Body of pancreas (tissue), 4 donors: ENCODE data around the gene ZNF511. TPM values are rescaled to one million over a fixed set of nuclear protein-coding genes. Genes with fewer than 3 reads are reported as not detected.

ENCODE experiments used
- ATAC-seq: fragments of 150-250 bp; one replicate; pipeline ENCODE4 v1.9.1; 2016
- DNase-seq, 4 donors: peaks; one replicate each; pipeline ENCODE4 v3.0.0-alpha.2; 2019
- H3K27ac ChIP-seq, 4 donors: fragments of 200-600 bp; sonication (generic); 1 replicate in 3 of 4; 2 replicates in 1 of 4; pipeline versions ENCODE4 v1.5.1 to v1.6.1; 2016 to 2019; ENCODE audit warnings: mild to moderate bottlenecking in 1 of 4, mixed read lengths in 1 of 4, moderate library complexity in 1 of 4
- H3K27me3 ChIP-seq, 2 donors: fragments of 200-600 bp; sonication (generic); one replicate each; pipeline ENCODE4 v1.6.0; 2016; ENCODE audit warnings: mild to moderate bottlenecking in 1 of 2
- H3K36me3 ChIP-seq, 2 donors: fragments of 200-600 bp; sonication (generic); replicated peaks in 1 of 2; 2 replicates each; pipeline ENCODE4 v1.5.1; 2016; ENCODE audit warnings: low read depth in 2 of 2; ENCODE audit not compliant: insufficient read depth in 1 of 2
- H3K4me1 ChIP-seq: fragments of 200-600 bp; sonication (generic); one replicate; pipeline ENCODE4 v1.6.0; 2016
- H3K4me3 ChIP-seq, 2 donors: fragments of 200-600 bp; sonication (generic); 1 replicate in 1 of 2; 2 replicates in 1 of 2; pipeline ENCODE4 v1.5.1; 2016 to 2019
- H3K9me3 ChIP-seq, 3 donors: fragments of 200-600 bp; sonication (generic); 1 replicate in 2 of 3; 2 replicates in 1 of 3; pipeline ENCODE4 v1.5.1; 2016
- POLR2A ChIP-seq, 3 donors: fragments of 450-650 bp; IDR thresholded peaks; one replicate each; pipeline ENCODE4 v1.6.1; 2016; ENCODE audit warnings: antibody characterized with exemption in 3 of 3, mild to moderate bottlenecking in 2 of 3
- WGBS, 2 donors: methylation state at CpG; one replicate each; pipeline ENCODE4 v1.1.5; 2017; 5-methylcytosine and 5-hydroxymethylcytosine counted together
- intact Hi-C: fragments of 100-400 bp; cut with DNase I; formaldehyde crosslinking; loops from one replicate; pipeline ENCODE4 v1.15.1; 2023
- total RNA-seq, 2 donors: library from RNA; depleted of rRNA; stranded (reverse); fragments of >200 nt; gene quantifications; one replicate each; pipeline ENCODE4 v1.1.0, GENCODE V29; 2016
- TF ChIP-seq, protein P1 (sequence below), 7 experiments: fragments of 450-650 bp in 4 of 7; fragments of 200-600 bp in 3 of 7; sonication (generic) in 3 of 7; IDR thresholded peaks; one replicate each; pipeline ENCODE4 v1.5.1; 2016 to 2019; ENCODE audit warnings: antibody characterized with exemption in 7 of 7

ZNF511 gene
- total RNA-seq, 2 donors from 2014 or later, result 15.0 to 22.7 TPM

DNA sequence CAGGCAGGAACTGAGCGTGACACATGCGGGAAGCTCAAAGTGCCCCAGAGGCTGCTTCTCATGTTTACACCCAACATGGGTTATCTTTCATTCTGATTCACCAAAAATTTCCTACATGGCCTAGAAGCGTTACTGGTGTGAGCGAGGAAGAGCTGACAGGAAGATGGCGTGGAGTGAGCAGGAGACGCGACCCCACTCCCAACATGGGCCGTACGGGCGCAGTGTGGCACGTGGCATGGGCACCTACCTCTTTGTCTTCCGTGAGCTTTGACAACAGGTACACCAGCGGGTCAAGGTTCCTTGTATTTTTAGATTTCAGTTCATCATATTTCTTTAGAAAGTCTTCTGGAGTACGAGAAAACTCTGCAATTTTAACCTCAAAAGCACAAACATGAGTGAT is 9.0 kb upstream of the ZNF511 start:
- 94% methylated on average over 14 of the region's 14 CpGs for WGBS, 2 donors
- intact Hi-C loops, result no loop called here
- H3K4me3 ChIP-seq, result no peak overlapping the region
- H3K27ac ChIP-seq, result no peak overlapping the region
- TF ChIP-seq POLR2A (IDR thresholded peaks at IDR 0.05), result no peak
- TF ChIP-seq, protein P1, sequence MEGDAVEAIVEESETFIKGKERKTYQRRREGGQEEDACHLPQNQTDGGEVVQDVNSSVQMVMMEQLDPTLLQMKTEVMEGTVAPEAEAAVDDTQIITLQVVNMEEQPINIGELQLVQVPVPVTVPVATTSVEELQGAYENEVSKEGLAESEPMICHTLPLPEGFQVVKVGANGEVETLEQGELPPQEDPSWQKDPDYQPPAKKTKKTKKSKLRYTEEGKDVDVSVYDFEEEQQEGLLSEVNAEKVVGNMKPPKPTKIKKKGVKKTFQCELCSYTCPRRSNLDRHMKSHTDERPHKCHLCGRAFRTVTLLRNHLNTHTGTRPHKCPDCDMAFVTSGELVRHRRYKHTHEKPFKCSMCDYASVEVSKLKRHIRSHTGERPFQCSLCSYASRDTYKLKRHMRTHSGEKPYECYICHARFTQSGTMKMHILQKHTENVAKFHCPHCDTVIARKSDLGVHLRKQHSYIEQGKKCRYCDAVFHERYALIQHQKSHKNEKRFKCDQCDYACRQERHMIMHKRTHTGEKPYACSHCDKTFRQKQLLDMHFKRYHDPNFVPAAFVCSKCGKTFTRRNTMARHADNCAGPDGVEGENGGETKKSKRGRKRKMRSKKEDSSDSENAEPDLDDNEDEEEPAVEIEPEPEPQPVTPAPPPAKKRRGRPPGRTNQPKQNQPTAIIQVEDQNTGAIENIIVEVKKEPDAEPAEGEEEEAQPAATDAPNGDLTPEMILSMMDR (IDR thresholded peaks at IDR 0.05), result no peak
- DNase-seq, result no peak
- H3K4me1 ChIP-seq, result peaks cover under 1% of the 10 kb centered on the region
- no peaks in the 10 kb centered on the region for H3K27me3 ChIP-seq
- H3K9me3 ChIP-seq, result no peaks in the 10 kb centered on the region
- ATAC-seq, result no peak
- H3K36me3 ChIP-seq, result peaks cover 6 to 52% of the 10 kb centered on the region in 2 donors

DNA sequence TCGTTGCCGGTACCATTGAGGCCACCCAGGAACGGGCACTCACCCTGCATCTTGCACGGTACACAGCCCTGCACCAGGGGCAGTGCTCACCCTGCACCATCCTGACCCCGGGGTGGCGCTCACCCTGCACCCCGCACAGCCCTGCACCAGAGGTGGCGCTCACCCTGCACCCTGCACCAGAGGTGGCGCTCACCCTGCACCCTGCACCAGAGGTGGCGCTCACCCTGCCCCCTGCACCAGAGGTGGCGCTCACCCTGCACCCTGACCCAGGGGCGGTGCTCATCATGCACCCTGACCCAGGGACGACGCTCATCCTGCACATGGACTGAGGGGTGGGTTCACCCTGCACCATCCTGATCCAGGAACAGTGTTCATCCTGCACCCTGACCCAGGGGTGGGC is 6.5 kb upstream of the ZNF511 start:
- Histone ChIP-seq H3K27me3 (no peaks in the 10 kb centered on the region), H3K36me3 (peaks cover 6 to 30% of the 10 kb centered on the region in 2 donors), H3K9me3 (no peaks in the 10 kb centered on the region), H3K4me1 (peaks cover 10% of the 10 kb centered on the region), H3K27ac (no peak overlapping the region), H3K4me3 (no peak overlapping the region)
- no peak for TF ChIP-seq POLR2A (IDR thresholded peaks at IDR 0.05)
- TF ChIP-seq, protein P1 (IDR thresholded peaks at IDR 0.05), result no peak
- DNase-seq, result no peak
- 93% methylated on average over 14 of the region's 14 CpGs; no CpG with 5 or more reads in 1 of the 2 donors for WGBS, 2 donors
- intact Hi-C loops, result no loop called here
- no peak for ATAC-seq

DNA sequence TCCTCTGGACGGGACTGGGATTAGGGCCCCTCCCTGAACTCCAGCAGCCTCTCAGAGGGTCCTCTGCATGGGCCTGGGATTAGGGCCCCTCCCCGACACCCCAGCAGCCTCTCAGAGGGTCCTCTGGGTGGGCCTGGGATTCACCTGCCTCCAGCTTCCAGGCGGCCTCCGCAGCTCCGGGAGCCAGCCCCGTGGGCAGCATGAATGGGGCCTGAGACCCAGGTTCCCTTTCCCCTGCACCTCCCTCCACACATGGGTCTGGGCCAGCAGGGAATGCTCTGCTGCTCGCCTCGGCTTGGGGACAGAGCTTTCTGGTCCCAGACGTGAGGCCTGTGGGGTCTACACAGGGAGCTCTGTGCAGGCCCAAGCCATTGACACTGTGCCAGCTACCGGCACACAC is 5.5 kb upstream of the ZNF511 start:
- H3K27ac ChIP-seq, result no peak overlapping the region
- H3K9me3 ChIP-seq, result no peaks in the 10 kb centered on the region
- WGBS, 2 donors, result 79 to 93% methylated on average over 3 to 5 of the region's 10 CpGs
- H3K27me3 ChIP-seq, result no peaks in the 10 kb centered on the region
- peaks cover 19% of the 10 kb centered on the region for H3K4me1 ChIP-seq
- TF ChIP-seq, protein P1 (IDR thresholded peaks at IDR 0.05), result no peak
- TF ChIP-seq POLR2A (IDR thresholded peaks at IDR 0.05), result no peak
- no peak for DNase-seq
- no peak overlapping the region for H3K4me3 ChIP-seq
- intact Hi-C loops, result no loop called here
- ATAC-seq, result no peak
- peaks cover 6 to 22% of the 10 kb centered on the region in 2 donors for H3K36me3 ChIP-seq

DNA sequence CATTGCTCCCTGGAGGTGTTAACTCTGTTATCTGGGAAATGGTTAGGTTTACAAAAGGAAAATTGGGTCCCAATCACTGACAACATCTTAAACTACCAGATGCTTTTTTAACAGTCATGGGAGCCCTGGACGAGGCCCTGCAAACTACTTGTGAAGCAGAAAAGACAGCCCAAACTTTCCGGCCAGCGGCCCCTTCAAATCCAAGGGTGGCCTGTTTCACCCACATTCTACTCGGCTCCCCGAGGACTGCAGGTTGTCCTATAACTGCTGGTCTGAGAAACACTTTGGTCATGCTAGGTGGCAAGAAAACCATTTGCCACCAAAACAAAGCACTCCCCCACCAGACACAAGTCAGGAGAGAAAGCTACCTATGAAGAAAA is 2.6 kb upstream of the ZNF511 start:
- Histone ChIP-seq H3K9me3 (no peaks in the 10 kb centered on the region), H3K4me3 (no peak overlapping the region), H3K27me3 (no peaks in the 10 kb centered on the region), H3K27ac (peak overlapping the region in 1 of 4 donors; percentile 56), H3K36me3 (peaks cover 1 to 5% of the 10 kb centered on the region in 2 donors), H3K4me1 (peaks cover 28% of the 10 kb centered on the region)
- TF ChIP-seq POLR2A (IDR thresholded peaks at IDR 0.05), result no peak
- TF ChIP-seq, protein P1 (IDR thresholded peaks at IDR 0.05), result no peak
- ATAC-seq (no peak), DNase-seq (no peak)
- intact Hi-C loops, result no loop called here
- WGBS, 2 donors, result 84 to 95% methylated on average over 5 of the region's 5 CpGs

DNA sequence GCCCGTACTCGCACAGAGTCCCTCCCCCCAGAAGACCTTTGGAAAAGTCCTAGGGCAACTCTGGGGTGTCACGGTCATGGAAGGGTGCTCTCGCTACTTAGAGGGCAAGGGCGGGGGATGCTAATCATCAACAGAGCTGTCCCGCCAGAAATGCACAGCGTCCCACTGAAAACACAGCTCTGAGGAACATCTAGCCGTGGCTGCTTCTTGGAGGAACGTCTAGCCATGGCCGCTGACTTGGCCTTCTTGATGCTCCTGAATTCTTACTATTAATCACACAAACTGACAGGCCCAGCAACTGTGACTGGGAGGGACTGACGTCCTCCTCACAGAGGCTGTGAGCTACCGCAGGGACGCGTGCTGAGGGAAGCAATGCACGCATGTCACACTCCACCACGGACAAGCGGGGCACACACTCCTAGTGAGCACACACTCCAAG is 1.8 kb upstream of the ZNF511 start:
- no peak for DNase-seq
- no peaks in the 10 kb centered on the region for H3K9me3 ChIP-seq
- 72 to 73% methylated on average over 9 to 17 of the region's 17 CpGs for WGBS, 2 donors
- H3K27ac ChIP-seq, result no peak overlapping the region
- H3K4me3 ChIP-seq, result no peak overlapping the region
- TF ChIP-seq POLR2A (IDR thresholded peaks at IDR 0.05), result no peak
- no peak for ATAC-seq
- peaks cover 0 to 5% of the 10 kb centered on the region in 2 donors for H3K36me3 ChIP-seq
- H3K27me3 ChIP-seq, result no peaks in the 10 kb centered on the region
- intact Hi-C loops, result no loop called here
- H3K4me1 ChIP-seq, result peaks cover 28% of the 10 kb centered on the region
